Daoy (cell line): ENCODE data around the gene FAM180A. TPM values are rescaled to one million over a fixed set of nuclear protein-coding genes. Genes with fewer than 3 reads are reported as not detected.
A peak's percentile ranks its signal among the peaks of the same experiment; 100 is the strongest.

Experiments
- DNase-seq: peaks from one replicate; pipeline ENCODE4 v3.0.0-alpha.2; 2015; ENCODE audit warnings: low read depth
- total RNA-seq: library from RNA; depleted of rRNA; stranded (reverse); fragments of >200 nt; shearing (Covaris generic); gene quantifications from 2 replicates; pipeline ENCODE4 v1.2.3, GENCODE V29; 2014

The FAM180A gene
- total RNA-seq, 1 experiment from 2014 or later, result not detected

DNA sequence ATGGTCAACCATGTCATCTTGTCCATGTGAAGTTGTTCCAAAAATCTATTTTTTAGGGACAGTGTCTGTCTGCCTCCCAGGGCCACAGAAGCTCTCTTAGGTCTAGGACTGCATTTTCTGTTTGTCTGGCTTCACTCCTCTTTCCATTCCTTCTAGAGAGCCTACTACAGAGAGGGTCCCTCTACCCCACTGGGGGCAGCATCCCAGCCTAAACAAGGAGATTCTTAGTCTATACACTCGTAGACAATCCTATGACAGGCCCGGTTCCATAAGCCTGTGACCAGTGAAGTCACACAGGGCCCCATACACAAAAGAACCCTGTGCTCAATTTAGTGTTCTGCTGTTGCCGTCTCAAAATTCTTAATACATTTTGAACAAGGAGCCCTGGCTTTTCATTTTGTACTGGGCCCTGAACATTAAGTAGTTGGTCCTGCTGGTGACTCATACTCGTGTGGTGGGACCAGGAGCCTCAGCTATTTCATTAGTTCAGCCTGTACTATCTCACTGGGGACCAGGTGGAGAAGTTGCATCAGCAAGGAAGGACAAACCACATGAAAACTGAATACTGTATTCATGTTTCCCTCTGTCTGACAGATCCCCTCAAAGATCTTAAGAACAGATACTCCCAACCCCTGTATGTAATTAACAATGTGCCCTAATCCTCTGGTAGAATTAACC, 23.5 kb upstream of the FAM180A start:
- DNase-seq, result peak; percentile 54

DNA sequence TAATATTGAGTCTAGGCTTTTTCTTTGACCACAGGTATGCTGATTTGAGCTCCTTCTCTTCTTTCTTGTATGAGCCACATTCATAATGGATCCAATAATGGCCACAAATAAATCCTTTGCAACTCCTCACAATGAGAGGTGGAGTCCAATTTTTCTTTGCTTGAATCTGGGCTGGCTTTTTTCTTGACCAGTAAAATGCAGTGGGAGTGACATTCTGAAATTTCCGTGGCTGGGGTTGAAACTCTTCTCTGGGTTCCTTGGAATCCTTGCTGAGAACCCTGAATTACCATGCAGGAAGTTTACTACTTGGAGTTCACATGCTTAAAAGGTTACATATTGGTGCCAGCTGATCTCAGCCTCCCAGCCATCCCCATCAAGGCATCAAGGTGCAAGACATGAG, 22.4 kb upstream of the FAM180A start:
- DNase-seq, result no peak

DNA sequence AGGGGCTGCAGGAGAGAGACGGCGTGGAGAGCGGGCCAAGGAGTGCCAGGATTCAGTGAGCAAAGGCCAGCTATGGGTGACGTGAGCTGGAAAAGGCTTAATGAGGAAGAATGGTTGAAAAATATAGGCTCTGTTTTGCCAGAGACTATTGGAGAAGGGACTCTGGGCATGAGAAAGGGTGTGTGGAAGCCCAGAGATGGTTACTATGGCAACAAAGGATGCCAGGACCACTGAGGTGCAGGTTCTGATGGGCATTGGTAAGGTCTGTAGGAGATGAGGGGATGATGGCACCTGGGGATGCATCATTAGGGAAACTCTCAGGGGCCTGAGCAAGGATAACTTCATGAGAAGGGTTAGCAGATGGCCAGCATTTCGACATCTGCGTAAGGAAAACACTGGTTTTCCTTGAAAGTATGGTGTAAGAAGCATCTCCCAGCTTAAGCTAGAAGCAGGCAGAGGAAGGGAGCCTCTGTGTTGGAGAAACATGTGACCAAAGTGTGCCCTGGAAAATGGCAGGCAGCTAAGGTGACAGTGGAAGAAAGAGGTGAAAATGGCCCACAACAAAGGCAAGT, 21.6 kb upstream of the FAM180A start:
- DNase-seq, result no peak

DNA sequence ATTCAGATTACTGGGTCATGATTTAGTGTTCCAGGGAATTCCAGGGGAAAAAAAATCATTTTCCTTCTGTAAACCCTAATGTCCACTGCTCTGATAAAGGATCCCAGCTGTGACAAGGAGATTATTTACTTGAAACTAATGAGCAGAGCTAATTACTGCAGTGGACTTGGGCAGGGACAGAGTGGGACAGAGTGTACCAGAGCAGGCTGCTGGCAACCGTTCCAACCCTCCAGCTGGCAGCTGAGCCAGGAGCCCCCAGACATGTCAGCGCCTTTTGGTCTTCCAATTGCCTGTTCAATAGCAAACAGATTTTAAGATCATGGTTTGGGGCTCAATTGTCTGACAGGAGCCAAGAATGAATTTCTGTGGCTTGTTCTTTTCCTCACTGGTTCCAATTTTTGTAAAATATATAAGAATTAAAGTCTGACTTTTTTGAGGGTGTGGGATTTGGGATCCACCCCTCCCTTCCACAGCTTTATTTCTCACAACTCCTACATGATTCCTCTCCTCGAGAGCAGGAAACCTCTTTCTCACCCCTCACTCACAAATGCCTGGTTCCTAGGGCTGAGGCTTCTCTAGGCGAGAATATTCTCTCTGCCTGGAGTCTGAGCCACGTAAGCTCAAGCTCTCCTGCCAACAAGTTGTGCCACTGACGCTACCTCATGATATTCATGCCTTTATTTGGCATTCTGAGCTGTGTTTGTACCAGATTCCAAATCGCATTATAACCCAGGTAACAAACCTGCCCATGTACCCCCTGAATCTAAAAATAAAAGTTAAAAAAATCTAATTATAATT, 20.6 kb upstream of the FAM180A start:
- no peak for DNase-seq

DNA sequence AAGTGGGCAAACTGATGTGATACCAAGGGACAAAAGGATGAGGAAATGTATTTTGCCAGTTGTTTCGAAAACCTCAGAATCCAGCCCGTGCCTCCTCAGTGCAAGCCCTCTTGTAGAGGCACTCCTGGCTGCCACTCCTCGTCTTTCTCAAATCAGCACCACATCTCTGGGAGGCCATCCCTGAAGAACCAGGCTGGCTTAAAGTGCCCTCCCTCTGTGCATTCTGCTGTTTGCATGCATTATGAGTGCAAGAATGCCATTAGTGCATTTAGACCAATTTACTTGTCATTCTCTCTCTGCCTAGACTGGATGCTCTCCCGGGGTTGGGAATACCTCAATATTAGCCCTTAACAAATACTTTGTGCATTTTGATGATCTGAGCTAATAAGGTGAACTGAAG, 19.9 kb upstream of the FAM180A start:
- no peak for DNase-seq

DNA sequence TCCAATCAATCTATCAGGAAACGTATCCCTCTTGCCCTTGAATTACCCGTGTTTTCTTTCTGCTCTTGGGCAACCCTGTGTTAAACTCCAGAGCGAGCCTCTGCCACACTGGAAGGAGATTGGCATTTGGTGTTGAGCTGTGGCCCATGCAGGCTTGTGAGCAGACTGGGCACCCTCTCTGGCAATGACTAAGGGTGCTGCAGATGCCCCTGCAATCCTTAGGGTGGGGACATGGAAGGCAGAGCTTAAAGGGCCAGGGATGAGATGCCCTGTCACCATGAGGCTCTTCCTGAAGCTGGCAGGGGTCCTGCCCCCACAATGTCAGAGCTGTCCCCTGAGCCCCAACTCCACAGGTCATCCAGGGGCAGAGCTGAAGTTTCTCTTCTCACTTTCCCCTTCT, 19.5 kb upstream of the FAM180A start:
- DNase-seq, result no peak

DNA sequence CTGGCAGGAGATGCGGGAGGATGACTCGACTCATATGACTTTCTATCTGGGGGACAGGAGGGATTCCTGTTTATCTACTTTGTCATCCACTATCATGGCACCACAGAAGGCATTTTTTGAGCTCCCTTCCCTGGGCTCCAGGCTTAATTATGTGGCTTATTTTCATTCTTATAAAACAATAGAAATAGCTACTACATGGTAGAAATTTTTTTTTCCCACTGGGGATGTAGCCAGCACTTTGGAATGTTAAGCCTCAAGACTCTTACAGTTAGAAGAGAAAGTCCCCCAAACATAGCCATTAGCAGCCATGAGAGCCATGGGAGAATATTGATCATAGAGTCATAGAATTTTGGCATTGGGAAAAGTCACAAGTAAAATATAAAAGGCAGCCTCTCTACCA, 14.6 kb upstream of the FAM180A start:
- DNase-seq, result no peak

DNA sequence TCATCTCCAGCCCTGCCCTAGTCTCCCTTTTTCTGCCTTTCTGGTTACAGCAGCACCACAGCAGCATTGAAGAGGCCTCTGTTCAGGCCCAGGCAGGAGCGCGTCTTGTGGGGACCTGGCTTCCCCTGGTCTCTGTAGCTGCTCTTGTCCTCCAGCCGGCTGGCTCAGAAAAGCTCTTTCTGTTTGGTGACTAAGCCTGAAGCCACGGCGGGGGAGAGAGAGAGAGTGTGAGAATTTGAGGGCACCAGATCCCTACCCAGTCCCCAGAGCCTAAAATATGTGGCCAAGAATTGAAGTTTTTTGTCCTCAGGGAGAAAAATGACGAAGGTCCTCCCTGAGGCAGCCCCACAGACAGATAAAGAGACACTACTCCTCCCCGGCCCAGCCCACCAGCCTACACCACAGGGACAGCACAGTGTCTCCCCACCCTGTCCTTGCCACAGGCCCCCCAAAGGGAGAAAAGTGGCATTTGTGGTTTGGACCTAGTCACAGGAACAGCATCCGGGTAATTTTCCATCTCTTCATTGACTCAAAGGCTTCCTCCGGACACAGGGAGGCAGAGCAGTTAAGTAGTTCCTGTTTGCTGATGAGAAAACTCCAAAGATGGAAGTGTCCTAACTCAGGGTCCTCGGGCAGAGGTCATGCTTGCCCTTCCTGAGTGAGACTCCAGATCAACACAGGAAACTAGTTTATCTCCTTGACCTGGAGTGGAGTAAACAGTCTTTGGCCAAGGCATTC, 13.3 kb upstream of the FAM180A start:
- DNase-seq, result peak; percentile 56

DNA sequence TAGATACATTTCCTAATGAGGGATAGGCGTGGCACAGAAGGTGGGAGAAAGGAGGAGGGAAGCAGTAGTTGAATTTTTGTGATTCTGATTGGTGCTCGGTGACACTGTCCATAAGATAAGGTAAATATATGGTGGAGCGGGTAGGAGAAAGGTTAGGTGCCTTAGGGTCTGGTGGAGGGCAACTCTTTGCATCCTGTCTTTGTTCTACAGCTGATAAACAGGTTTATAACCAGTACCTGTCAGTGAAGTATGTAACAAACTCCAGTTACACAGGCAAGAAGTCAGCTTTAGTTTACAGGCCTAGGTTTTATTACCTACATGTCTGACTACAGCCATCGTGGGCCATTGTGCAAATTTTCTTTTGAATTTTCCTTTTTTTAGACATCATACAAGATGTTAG, 10.9 kb upstream of the FAM180A start:
- no peak for DNase-seq

DNA sequence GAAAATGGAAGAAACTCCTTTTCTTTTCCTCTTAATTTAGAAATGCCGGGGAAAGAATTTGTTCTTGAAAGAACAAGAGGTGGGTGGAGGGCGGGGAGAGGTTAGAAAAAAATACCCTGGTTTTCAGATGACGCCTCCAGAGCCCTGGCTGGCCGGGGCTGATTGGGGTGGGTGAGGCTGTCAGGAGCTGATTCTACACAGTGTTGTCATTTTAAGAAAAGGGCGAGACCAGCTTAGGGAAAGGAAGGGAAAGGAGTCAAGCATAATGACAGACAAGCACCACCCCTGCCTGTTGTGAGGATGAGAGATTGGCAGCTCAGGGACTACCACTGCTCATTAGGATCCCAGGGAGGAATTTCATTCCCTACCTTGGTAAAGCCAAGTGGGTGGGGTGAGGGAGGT, 9.9 kb upstream of the FAM180A start:
- peak; percentile 37 for DNase-seq

DNA sequence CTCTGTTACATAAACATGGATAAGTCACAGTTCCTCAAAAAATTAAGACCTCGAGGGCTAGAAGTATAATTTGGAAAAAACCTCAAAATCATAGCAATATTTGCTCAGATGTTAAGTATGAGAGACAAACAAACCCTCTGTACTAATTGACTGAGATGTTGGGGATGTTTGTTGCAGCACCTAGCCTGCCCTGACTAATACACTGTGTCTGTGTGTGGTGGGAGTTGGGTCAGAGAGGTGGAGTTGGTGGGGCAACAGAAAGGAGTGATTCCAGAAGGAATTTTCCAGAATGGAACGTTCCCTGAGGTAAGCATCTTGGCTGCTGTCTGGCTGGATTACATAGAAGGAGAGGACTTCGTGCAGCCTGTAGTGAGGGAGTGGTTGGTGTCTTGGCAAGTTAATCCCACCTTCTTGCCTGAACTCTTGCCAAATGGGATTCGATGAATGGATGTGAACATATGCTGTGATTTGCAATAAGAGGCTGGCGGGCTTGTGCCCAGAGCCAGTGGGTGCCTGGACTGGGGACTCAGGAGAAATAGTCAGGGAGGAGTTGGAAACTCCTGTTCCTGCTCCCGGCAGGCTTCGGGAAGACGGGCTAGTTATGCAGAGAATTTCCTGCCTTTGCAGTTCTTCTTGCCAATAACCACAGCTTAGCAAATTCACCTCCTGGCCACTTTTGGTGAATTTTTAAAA, 9.3 kb upstream of the FAM180A start:
- DNase-seq, result peak; percentile 21

DNA sequence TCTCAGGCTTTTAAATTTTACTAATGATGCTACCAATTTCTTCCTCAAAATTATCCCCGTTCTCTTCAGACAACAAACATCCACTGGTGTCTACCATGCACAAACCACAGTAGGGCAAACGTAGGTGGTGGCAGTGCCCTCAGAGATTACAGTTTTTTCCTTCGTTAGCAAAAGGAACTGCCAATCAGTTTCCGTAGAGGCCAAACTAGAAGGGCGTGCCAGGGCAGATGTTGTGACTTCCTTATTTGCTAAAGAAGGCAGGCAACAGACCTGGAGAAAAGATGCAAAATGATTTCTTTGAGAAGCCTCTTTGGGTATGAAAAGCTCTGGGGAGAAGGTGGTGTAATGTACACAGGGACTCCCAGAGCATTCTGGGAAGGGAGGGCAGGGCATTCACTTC, 7.6 kb upstream of the FAM180A start:
- no peak for DNase-seq

DNA sequence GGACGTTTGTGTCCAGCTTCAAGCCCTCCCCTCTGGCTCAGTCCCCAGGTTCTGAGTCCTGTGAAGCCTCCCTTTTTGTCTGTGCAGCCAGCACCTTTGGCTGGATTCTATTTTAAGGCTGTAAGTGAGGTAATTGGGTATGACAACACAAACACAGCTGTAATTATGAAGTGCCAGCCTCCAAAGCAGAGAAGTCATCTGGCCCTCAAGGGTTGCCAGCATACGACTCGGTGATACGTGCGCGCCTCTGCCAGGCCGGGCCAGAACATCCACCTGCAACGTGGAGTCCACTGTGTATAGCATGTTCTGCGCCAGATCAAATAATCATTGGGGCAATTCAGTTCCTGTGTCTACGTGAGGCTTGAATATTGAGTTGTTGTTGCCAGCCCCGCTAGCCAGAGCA, 6.7 kb upstream of the FAM180A start:
- DNase-seq, result no peak

DNA sequence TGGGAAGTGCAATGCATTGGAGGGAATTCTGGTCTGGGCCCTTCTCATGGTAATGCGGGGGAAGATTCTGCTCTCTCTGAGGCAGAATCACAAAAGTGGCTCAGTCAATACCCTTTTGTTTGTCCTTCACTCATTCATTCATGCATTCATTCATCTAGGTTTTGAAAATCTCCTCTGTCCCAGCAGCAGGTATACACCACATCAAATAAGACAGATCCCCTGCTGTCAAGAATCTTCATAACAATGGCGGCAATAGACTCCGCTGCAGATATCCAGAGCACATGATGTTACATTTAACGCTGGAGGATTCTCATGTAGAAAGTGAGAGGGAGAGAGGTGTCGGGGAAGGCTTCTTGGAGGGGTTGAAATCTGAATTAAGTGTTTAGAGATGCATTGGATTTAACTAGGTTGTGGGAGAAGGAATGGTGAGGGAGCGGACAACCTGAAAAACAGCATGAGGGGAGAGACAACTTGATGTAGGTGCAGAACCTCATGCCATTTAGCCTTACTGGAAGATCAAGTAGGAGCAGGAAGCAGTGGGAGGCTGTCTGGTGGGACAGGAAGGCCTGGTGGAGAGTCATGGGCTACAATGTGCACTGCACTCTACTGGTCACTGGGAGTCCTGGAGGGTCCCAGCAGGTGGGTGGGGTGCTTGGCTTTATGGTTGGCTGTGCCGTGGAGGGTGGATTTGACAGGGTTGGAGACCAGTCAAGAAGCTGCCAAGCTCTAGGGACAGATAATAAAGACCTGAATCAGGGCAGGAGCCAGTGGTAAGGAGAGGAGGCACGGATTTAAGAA, 5.2 kb upstream of the FAM180A start:
- DNase-seq, result no peak

DNA sequence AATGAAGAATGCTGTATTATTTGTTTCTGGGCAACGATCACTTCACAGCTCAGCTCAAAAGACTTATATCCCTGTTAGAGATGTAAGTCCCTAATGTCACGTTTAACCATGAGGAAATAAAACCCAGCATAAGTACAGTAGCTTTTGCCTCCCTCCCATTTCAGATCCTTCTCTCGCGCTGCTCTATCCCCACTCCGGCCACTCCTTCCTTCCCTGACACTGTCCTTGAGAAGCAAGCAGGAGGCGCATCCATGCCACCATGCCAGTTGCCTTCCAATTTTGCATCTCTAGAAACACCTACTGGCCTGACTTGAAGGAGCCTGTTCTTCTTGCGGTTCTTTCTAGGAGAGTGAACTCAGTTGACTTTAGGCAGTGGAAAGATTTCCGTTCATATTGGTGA, 1.2 kb downstream of the FAM180A start:
- no peak for DNase-seq

DNA sequence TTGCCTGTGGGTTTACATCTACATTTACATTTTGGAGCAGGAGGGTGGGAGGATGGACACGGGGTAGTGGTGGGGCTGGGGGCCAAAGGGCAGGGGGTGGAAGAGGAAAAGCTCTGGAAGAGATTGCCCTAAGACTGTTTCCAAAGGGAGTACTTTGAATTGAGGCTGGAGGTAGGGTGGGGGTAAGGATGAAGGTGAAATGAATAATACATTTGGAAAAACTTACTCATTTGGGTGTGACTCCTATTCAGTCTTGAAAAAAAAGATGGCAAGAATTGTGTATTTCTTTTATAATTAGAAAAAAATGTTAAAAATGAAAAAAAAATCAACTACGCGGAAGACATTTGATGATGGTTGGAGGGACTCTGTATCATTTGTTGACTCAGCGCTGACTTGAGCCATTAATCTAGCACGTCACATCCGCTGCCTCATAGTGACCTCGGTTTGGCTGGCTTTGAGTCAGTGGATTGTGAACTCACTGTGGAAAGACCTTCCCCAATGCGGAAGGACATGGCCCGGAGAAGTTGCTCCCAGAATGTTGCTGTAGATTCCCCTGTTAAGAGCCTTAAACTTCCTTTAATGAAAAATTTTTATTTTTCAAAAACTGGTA, 2.8 kb downstream of the FAM180A start:
- DNase-seq, result peak; percentile 93

DNA sequence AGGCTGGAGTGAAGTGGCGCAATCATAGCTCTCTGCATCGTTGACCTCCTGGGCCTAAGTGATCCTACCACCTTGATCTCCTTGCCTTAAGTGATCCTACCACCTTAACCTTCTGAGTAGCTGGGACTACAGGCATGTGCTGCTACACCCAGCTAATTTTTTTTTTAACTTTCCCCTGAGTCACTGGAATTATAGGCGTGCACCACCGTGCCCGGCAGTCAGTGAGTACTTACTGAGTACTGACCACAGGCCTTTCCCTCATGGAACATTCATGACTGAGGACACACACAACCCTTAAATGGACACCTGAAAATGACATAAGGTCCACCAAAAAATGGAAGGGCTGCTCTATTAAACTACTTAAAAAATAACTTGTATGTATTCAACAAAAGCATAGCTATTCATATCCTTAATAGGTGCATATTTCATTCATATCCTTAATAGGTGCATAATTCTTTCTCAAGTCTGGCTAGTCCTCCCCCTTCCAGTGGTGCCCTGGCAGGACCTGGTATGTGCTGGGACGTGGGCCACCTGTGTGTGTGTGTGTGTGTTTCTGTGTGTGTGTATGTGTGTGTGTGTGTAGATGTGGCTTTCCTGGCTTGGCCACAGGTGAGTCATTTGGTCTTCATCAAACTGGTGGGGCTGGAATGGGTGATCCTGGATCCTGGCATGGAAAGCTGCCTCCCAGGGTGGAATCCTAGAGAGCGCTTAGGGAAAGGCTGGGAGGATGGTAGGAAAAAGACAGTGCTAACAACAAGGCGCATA, 3.5 kb downstream of the FAM180A start:
- DNase-seq, result peak; percentile 74

DNA sequence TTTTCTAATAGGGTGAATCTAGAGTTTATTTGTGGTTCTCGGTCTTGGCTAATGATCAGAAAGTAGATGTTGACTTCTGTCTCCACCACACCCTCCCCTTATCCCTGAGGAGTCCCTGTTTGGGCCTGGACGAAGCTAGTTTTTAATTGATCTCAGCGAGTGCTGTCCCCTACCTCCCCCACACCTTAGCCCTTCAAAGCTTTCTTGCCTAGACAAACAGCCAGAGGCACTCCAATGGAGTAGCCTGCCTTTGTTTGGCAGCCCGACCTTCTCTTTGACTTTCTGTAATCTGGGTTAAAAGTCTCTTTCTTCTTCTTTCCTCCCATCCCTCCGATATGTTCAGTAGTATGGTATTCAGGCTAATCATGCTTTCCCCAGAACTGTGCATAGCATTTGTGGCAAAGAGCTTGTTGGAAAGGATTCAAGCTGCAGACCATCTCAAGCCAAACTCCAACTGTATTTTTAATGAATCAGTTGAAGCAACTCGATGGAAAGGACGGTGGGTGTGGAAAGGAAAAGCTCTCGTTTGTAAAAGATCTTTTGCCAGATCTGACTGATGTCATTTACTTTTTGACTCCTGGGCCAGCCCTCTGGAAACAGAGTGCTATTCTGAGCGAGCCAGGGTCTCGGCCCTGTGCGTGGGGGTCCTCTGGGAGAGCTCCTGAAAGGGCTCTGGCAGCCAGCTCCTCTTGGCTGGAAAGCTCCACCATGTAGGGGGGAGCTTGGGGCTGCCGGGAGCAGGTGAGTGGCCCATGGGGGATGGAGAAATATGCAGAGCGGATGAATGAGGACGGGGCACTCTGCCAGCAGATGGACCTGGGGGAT, 4.5 kb downstream of the FAM180A start:
- peak; percentile 6 for DNase-seq

DNA sequence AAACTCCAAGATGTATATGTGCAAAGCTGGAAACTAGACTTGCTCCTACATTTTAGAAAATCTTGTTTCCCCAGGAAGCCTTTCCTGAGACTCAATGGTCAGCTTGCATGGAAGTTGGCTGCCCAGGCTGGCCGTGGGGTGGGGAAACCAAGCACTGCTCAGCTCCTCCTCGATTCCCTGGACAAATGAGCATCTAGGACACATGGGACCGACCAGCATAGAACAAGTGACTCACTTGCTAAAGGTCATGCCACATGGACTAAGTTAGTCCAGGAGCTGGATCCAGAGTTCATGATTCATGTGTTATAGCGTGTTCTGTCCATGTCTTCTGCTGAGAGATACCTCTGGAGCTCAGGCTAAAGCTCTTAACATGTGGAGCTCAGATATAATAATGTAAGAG, 6.2 kb downstream of the FAM180A start:
- no peak for DNase-seq
